GM18868 (cell line): Measurements from ENCODE around the gene SYNCRIP.
"Not testable (repeated sequence)": the region's sequence is repeated elsewhere in the genome, so short reads cannot be mapped to it uniquely, and the experiment has no call there.

Source experiments
- ATAC-seq: cut with Tn5 transposase; IDR thresholded peaks from one replicate; pipeline ENCODE4 v1.9.1; 2021; ENCODE audit warnings: mild to moderate bottlenecking, moderate library complexity; ENCODE audit not compliant: unreplicated experiment

The SYNCRIP gene

DNA sequence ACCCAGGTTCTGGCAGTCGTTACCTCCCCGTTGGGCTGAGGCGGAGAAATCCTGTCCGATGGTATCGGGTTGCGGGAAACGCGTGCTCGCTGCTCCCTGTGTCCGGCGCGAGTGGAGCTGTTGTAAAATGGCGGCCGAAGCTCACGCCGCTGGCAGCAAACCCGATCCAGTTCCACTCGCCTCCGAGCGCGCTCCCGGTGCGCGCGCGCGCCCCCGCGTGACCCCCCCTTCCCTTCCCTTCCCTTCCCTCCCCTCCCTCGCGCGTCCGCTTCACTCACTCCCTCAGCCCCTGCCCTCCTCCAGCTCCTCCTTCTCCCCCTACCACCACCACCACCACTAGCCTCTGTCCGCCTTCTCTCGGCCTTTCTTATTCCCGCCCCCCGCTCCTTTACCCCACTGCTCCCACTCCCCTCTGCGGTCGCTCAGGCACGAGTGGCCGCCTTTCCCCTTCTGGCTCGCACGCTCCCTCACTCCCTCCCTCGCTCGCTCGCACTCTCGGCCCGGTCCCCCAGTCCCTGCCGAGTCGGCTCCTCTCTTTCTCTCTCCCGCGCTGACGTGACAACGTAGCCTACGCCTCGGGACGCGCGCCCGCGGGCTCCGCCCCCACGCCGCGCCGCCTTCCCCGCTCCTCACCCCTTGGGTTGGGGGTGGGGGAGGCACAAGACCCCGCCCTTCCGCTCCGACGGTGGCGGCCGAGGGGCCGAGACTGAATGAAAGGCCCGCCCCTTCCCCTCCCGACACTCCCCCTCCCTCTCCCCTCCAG, at the start of gene SYNCRIP:
Gene SYNCRIP (minus strand): TSS at position 113 of the 763 bp plus-strand sequence. CDS start 1,447 bp downstream, outside the sequence.
- peak; percentile 69 for ATAC-seq

DNA sequence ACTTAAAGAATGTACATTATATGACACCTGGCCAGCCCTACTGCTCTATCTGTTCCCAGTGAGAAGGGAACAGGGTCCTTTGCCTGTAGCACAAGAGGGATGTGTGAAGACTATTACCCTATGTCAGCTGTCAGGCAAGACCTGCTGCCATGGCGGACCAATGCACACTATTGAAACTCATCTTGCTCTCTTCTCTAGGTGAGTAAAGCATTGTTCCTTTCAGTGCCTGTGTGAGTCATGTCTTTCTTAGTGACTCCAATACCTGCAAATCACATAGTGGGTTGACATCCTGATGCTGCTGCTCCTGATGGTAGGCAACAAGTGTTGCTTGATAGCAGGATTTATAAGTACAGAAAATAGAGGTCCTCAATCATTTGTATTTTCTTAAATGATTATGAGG, 48.8 kb upstream of the SYNCRIP start:
- ATAC-seq, result no peak

DNA sequence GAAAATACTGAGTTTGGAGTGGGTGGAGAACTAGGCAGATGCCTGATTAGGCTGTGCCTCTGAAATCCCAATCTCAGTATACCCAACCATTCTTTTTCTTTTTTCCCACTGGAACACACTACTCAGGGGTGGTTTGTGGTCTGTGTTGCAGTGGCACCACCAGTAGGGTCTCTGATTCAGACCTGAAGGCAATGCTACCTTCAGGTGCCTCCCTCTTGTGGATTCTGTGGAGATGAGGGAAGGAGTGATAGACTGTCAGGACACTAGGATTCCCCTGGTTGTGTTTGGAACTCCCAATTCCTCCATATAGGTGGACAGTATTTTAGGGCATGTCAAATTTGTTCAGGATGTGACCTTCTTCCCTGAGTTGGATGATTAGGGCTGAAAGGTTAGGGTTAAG, 47.4 kb upstream of the SYNCRIP start:
- no peak for ATAC-seq

DNA sequence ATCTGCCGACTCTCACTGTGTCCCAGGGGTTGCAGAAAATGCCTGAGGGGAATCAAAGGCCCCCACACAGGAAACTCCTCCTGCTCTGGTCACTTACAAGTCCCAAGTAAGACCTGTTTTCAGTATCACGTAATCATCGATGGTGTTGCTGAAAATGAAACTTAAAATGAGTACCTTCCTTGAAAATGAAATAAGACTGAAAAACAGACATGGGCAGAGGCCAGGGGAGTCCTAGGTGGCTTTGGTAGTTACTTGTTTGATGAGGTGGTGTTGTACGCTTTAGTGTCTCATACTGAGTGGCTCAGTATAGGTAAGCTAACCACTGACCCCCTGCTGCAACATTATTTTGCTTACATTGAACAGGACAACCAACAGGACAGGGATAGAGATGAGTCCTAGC, 43.0 kb upstream of the SYNCRIP start:
- ATAC-seq, result peak; percentile 92

DNA sequence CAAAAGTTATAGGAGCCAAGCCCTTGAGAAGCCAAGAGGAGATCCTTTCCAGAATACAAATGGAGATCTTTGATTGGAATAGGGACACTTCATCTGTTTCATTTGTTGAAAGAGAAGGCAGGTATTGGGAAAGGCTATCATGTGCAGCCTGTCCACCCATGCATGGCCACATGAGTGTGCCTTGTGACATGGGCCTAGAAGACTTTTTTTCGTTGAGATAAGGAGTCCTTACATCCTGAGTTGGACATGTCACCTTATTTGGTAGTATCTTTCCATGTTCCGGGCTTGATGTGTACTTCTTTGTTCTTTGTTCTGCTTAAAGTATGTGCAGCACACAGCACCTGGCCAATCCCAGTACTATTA, 42.1 kb upstream of the SYNCRIP start:
- ATAC-seq, result no peak

DNA sequence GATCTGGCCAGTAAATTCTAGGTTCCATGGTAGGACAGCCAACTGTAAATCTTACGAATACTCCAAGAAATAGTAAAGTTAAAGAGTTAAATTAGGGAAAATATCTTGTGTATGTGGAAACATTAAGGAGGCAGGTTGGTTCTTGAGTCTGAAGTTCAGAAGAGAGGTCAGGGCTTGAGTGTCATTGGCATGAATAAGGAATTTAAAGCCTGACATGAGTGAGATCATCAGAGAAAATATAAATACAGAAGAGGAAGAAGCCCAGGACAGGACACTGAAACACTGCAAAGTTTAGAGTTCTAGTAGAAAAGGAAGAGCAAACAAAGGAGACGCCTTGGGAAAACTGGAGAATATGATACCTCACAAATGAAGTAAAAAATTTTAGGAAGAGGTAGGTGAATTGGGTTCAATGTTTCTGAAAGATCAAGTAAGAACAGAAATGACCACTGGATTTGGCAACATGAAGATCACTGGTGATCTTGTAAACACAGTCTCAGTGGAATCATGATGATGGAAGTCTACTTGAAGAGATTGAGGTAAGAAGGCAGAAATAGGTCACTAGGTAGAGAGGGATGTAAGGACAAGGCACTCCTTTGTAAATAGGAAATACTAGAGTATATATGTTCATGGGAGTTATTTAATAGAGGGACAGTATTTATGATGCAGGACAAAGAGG, 41.6 kb upstream of the SYNCRIP start:
- no peak for ATAC-seq

DNA sequence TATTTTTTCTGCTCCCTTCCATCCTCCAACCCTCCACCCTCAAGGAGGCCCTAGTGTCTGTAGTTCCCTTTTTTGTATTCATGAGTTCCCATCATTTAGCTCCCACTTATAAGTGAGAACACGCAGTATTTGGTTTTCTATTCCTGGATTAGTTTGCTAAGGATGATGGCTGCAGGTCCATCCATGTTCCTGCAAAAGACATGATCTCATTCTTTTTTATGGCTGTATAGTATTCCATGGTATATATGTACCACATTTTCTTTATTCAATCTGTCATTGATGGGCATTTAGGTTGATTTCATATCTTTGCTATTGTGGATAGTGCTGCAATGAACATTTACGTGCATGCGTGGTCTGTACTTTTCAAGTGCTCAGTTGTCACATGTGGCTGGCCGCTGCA, 39.2 kb upstream of the SYNCRIP start:
- not testable (repeated sequence) for ATAC-seq

DNA sequence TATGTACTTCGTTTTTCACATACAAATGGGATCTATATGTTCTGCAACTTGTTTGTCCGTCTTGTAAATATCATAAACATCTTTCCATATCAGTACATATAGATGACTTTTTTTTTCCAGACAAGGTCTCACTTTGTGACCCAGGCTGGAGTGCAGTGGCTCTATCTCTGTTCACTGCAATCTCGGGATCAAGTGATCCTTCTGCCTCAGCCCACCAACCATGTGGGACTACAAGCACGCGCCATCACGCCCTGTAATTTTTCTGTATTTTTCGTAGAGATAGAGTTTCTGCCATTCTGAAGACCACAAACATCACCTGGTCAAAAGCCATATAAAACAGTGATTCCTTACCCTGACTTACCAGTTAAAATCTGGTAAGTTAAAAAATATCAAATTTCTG, 37.7 kb upstream of the SYNCRIP start:
- no peak for ATAC-seq

DNA sequence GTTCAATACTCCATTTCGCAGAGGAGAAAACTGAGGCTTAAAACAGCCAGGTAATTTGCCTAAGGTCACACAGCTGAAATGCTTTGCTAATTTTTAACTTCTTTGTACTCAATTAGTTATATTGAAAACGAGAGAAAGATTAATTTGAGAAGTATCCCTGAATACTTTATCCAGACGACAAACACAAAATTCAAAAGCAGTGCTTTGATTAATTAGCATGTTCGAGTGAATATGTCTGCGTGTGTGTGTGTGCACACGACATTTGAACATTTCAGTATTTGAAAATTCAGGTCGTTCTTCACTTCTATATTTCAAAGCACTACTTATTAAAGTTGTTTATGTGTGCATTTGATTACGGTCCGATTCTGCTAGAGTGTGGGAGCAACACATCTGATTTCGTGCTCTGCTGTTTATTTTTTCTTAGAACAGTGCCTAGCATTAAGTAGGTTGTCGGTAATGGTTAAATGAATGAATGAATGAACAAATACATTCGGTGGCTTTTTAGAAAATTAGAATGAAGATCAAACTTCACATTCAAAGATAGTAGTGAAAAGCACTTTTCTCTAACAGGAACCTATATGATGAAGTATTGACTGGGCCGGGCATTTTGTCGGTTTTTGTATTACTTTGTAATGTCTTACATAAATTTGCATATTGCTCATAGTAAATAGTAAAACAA, 36.9 kb upstream of the SYNCRIP start:
- no peak for ATAC-seq

DNA sequence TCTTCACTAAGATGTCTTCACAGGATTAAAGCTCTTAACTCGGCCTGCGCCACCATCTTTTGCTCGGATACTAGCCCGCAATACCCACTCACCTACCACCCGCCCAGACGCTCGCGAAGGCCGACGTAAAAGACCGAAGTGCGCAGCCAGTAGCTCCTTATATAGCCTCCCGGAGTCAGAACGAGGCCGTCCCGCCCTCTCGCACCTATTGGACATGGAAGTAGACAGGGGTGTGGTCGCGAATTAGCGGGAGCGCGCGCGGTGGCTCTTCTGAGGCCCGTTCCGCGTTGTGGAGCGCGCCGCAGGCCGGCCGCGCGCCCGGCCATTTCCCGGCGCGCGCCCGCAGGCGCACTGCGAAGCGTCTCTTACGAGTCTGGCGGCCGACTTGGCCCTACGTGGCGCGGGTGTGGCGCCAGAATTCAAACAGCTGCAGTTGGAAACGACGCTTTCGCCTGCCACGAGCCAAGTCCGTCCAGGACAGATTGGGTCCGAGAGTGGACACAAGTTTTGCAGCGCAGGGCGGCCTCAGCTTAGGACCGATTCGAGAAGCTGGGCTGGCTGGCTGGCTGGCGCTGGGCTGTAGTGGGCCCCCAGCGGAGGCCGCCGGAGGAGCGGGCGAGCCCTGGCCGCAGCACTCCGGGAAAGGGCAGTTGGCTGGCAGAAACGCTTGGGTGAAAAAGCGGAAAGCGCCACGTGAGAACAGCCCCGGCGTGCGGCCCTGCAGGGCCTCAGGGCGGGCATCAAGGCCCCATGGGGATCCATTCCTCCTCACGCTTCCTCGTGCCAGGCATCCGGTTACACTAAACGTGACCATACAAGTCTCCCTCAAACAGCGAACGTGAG, 36.1 kb upstream of the SYNCRIP start:
- peak; percentile 76 for ATAC-seq

DNA sequence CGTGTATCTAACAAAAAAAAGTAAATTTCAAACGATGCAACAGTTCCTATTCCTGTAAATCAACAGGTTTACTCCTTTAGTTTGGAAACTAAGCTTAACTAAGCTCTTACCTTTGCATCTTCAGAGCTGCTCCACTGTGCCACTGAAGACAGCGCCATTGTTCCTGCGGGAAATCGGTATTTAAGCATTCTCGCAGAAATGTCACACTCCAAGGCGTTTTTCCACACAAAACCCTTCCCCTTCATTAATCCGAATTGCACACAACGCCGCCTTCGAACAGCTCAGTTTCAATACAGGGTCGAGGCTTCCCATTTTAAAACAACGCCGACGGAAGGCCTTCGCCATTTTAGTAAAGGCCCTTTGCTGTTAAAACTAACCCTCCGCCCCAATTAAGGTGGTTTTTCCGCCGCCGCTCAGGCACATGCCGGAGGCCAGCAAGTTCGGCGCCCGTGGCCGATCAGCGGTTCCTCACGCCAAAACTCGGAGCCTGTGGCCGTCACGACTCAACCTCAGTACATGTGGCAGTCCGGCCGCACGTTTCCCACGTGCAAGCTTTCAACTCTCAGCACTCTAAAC, 35.4 kb upstream of the SYNCRIP start:
- no peak for ATAC-seq

DNA sequence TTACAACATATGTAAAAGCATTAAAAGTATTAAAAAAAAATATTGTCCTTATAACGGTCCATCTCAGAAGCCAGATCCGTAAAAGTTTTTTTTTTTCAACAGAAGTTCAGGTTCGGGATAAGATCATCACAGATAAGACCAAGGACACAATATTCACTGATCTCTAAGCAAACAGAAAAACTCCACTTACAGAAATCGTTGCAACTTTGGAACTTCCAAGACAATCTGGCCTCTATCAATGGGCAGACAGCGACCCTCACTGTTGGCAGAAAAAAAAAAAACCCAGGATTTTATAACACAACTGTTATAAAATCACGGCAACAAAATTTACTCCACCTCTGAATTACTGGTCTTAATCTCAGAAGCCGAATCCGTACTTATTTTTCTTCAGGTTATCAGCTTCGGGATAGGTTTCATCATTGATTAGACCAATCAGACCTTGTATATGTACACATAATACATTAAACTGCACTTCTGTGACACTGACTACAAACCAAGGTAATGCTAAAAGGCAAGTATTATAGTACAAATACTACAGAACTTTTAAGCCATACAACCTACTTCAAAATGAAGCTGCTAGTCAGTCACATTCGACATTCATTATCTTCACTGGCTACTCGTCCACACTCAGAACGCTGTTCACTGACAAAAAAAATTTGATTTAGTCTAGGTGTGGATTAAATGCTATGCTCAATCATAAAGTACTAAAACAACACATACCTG, 34.7 kb upstream of the SYNCRIP start:
- ATAC-seq, result no peak

DNA sequence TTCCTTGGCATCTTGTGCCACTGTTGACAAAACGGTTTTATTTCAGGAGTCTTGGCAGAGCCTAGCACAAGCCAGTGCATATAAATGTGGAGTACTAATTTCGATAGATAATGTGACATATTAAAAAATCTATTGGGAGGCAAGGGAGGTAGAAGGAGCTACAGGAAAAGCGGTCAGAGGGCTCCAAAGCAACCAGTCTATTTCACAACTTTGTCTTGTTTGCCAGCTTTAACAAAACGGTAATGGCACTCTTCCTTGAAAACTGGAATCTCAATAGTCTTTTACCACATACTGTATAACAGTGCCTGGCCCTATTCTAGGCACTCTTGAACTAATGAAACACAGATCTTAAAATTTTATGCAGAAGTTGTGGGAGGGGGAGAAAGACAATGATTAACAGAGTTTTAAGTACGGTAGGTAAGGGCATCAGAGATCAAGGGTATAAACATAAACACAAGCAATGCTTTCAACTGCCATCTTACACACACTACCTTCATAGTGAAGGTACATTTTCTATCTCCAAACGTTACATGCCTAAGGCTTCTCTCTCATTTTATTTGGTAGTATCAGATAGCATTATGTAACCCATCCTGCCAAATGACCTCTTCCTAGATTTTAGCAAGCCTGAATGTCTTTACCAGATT, 33.5 kb upstream of the SYNCRIP start:
- no peak for ATAC-seq

DNA sequence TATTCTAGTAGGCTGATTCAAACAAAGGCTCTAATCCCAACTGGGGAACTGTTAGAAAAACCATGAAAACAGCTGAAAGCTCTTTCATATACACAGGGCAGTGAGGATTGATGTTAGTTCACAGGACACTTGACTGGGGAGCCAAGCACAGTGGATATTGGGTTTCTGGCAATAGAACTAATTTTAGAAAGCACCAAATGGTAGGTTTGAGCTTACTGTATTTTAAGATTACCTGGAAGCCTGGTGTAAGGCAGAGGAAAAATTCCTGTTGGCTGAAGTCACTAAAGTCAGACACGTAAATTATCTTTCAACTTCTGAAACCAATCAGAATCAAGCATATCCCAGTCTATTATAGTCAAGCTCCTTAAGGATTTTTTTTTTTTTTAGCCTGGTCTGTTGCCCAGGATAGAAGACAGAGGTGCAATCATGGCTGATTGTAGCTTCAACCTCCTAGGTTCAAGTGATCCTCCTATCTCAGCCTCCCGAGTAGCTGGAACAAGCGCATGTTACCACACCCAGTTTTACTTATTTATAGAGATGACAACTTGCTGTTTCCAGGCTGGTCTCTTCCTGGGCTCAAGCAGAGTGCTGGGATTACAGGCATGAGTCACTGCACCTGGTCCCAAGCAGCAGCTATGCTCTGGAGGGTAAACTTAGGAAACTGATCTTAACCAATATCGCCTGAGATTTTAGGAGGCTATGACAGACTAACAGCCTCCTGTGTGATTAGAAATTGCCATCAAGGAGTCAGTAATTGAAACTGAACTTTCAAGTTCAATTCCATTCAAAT, 32.5 kb upstream of the SYNCRIP start:
- ATAC-seq, result no peak

DNA sequence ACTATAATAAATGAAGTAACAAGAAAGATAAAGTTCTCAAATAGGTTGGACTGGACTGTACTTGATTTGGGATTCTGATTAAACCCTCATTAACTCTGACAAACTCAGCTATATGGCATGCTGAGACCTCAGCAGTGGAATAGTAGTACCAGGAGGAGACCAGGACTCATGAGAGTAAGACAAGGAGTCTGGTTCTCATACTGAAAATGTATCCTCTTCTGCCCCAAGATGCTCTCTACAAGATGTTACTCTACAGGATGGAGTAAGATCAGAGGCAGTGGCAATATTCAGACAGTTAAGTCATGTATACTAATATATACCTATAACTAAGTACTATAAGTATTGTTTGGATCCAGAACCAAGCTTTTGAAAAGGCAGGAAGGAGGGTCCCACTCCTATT, 31.9 kb upstream of the SYNCRIP start:
- ATAC-seq, result no peak

DNA sequence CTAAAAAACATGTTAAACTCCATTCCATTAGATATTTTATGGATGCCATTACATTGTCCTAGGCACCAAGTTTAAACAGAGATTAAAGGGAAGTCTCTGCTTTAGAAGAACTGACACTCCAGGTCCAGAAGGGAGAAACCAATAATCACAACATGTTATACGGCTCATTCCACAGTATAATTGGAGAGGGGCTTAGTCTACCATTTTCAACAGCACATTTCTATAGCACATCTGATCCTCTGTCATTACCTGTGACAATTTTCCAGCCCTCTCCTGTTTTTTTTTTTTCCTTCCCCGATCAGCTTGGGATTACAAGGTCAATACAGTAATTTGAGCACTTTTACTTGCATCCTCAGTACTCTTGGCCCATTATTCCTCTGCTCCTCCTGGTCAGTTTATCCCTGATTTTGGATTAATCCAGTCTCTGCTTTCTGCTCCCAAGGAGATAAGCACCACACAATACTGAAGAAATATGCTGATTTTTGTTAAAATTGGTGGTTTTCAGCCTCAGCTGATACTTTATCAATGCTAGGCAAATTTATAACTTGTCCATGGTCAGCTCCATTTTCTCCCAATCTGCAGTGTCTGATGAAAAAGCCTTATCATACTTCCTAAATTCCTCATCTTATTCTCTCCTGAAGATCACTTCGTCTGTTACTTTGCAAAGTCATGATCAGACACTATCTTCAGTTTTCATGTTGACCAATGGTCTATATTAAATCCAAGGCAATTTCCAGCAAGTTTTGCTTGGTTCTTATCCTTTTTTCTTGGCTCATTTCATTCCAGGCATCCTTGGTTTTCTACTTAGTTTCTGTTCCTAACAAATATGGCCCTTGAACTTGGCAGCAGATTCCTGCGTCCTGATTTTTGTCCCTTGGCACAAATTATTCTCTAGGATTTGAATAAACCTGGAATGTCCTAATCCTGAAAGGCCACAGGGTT, 30.8 kb upstream of the SYNCRIP start:
- no peak for ATAC-seq

DNA sequence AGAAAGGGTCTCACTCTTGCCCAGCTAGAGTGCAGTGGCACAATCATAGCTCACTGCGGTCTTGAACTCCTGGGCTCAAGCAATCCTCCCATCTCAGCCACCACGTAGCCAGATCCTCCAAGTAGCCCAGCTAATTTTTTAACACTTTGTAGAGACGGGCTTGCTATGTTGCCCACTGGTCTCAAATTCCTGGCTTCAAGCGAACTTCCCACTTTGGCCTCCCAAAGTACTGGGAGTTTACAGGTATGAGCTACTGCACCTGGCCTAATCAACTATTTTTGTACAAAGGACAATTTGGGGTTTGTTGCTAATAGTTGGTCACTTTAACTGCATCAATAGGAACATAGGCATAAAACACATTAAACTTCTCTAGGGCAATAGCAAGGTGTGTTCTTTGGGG, 29.9 kb upstream of the SYNCRIP start:
- no peak for ATAC-seq

DNA sequence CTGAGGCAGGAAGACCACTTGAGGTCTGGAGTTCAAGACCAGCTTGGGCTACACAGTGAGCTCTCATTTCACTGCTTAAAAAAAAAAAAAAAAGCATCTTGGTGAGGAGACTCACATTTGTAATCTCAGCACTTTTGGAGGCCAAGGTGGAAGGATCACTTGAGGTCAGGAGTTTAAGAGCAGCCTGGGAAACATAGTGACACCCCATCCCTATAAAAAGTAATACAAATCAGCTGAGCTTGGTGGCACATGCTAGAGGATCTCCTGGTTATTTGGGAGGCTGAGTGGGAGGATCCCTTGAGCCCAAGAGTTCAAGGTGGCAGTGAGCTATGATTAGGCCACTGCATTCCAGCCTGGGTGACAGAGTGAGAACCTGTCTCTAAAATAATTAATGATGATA, 29.4 kb upstream of the SYNCRIP start:
- ATAC-seq, result no peak
